Measurements from ENCODE around the gene GPRIN1.
"Not testable (repeated sequence)": the region's sequence is repeated elsewhere in the genome, so short reads cannot be mapped to it uniquely, and the experiment has no call there.

GPRIN1 gene

GRCh38 chr5:176594554-176594953 lies 15.4 kb downstream of the GPRIN1 start:
- ChIA-PET CTCF (no interaction called here), POLR2A (interaction anchor here (0.7 kb wide), 1 partner anchor 53 kb away, joined by 3 read pairs; the partner anchor contains the start of gene TSPAN17)
- DNase-seq (ENCODE audit: extremely low spot score) = no peak
- TF ChIP-seq FOXA1 (IDR thresholded peaks at IDR 0.05) = no peak
- no peak for TF ChIP-seq CTBP1 (IDR thresholded peaks at IDR 0.05; ENCODE audit: borderline replicate concordance)
- no peak for TF ChIP-seq L3MBTL2 (conservative IDR thresholded peaks at IDR 0.05)
- TF ChIP-seq NFRKB (IDR thresholded peaks at IDR 0.05) = no peak
- no peak for TF ChIP-seq FOXK2 (IDR thresholded peaks at IDR 0.05)
- TF ChIP-seq BHLHE40 (IDR thresholded peaks at IDR 0.05; ENCODE audit: borderline replicate concordance) = no peak
- TF ChIP-seq, protein P1, sequence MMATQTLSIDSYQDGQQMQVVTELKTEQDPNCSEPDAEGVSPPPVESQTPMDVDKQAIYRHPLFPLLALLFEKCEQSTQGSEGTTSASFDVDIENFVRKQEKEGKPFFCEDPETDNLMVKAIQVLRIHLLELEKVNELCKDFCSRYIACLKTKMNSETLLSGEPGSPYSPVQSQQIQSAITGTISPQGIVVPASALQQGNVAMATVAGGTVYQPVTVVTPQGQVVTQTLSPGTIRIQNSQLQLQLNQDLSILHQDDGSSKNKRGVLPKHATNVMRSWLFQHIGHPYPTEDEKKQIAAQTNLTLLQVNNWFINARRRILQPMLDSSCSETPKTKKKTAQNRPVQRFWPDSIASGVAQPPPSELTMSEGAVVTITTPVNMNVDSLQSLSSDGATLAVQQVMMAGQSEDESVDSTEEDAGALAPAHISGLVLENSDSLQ (IDR thresholded peaks at IDR 0.05) = no peak
- no peak for TF ChIP-seq SP1 (IDR thresholded peaks at IDR 0.05)
- TF ChIP-seq ZNF384 (IDR thresholded peaks at IDR 0.05) = no peak
- no peak for TF ChIP-seq HDGF (IDR thresholded peaks at IDR 0.05; ENCODE audit: borderline replicate concordance)
- TF ChIP-seq FOXM1 (IDR thresholded peaks at IDR 0.05; ENCODE audit: borderline replicate concordance) = no peak
- TF ChIP-seq LEF1 (IDR thresholded peaks at IDR 0.05; ENCODE audit: borderline replicate concordance) = no peak
- no peak for TF ChIP-seq ELF4 (IDR thresholded peaks at IDR 0.05)

- TF ChIP-seq, protein P1 (IDR thresholded peaks at IDR 0.05) = no peak
- TF ChIP-seq BHLHE40 (IDR thresholded peaks at IDR 0.05; ENCODE audit: borderline replicate concordance) (no peak), NFRKB (IDR thresholded peaks at IDR 0.05) (no peak), L3MBTL2 (conservative IDR thresholded peaks at IDR 0.05) (no peak), SUZ12 (IDR thresholded peaks at IDR 0.05) (no peak), ELF4 (IDR thresholded peaks at IDR 0.05) (no peak), FOXK2 (IDR thresholded peaks at IDR 0.05) (no peak), ARNT (IDR thresholded peaks at IDR 0.05) (no peak), FOXM1 (IDR thresholded peaks at IDR 0.05; ENCODE audit: borderline replicate concordance) (no peak), TARDBP (IDR thresholded peaks at IDR 0.05) (no peak), ZNF384 (IDR thresholded peaks at IDR 0.05) (no peak), FOXA1 (IDR thresholded peaks at IDR 0.05) (no peak), SP1 (IDR thresholded peaks at IDR 0.05) (no peak), CTBP1 (IDR thresholded peaks at IDR 0.05; ENCODE audit: borderline replicate concordance) (no peak), HDGF (IDR thresholded peaks at IDR 0.05; ENCODE audit: borderline replicate concordance) (no peak), LEF1 (IDR thresholded peaks at IDR 0.05; ENCODE audit: borderline replicate concordance) (no peak)
- CTCF ChIA-PET = no interaction called here
- no peak for DNase-seq (ENCODE audit: extremely low spot score)
- POLR2A ChIA-PET = no interaction called here
Observed at GRCh38 chr5:176593273-176593869, 16.6 kb downstream of the GPRIN1 start.

- CTCF ChIA-PET = no interaction called here
- POLR2A ChIA-PET = no interaction called here
- DNase-seq (ENCODE audit: extremely low spot score) = no peak
- TF ChIP-seq BHLHE40 (IDR thresholded peaks at IDR 0.05; ENCODE audit: borderline replicate concordance) (no peak), ELF4 (IDR thresholded peaks at IDR 0.05) (no peak), ARNT (IDR thresholded peaks at IDR 0.05) (no peak), SUZ12 (IDR thresholded peaks at IDR 0.05) (no peak), L3MBTL2 (conservative IDR thresholded peaks at IDR 0.05) (no peak), FOXK2 (IDR thresholded peaks at IDR 0.05) (no peak), SP1 (IDR thresholded peaks at IDR 0.05) (no peak), ZNF384 (IDR thresholded peaks at IDR 0.05) (no peak), LEF1 (IDR thresholded peaks at IDR 0.05; ENCODE audit: borderline replicate concordance) (no peak), HDGF (IDR thresholded peaks at IDR 0.05; ENCODE audit: borderline replicate concordance) (no peak), FOXA1 (IDR thresholded peaks at IDR 0.05) (no peak), CTBP1 (IDR thresholded peaks at IDR 0.05; ENCODE audit: borderline replicate concordance) (no peak), NFRKB (IDR thresholded peaks at IDR 0.05) (no peak), TARDBP (IDR thresholded peaks at IDR 0.05) (no peak)
Observed at GRCh38 chr5:176592573-176592972, 17.4 kb downstream of the GPRIN1 start.

DNA sequence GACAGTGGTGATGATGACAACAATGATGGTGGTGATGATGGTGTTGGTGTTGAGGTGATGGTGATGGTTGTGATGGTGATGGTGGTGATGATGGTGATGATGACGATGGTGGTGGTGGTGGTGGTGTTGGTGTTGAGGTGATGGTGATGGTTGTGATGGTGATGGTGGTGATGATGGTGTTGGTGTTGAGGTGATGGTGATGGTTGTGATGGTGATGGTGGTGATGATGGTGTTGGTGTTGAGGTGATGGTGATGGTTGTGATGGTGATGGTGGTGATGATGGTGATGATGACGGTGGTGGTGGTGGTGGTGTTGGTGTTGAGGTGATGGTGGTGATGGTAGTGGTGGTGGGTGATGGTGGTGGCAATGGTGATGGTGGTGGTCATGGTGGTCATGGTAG lies 18.3 kb downstream of the GPRIN1 start:
- CTCF ChIA-PET; DNase-seq (ENCODE audit: extremely low spot score); POLR2A ChIA-PET: not testable (repeated sequence)

DNA sequence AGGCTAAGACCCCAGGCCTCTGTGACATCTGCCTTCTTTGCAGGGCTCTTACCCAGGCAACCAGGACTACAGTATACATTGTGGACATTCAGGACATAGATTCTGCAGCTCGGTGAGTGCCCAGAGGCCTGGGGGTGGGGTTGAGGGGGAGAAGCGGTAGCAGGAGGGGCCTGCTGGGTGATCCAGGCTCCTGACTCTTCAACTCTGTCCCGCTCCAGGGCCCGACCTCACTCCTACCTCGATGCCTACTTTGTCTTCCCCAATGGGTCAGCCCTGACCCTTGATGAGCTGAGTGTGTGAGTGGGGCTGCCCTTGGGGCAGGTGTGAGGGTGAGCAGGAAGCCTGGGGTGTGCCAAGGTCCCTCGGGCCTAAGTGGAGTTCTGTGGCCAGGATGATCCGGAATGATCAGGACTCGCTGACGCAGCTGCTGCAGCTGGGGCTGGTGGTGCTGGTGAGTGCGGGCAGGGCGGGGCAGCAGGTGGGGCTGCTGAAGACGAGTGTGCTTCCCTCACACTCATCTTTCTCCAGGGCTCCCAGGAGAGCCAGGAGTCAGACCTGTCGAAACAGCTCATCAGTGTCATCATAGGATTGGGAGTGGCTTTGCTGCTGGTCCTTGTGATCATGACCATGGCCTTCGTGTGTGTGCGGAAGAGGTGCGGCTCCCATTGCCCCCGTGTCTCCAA lies 19.8 kb downstream of the GPRIN1 start:
- POLR2A ChIA-PET = no interaction called here
- DNase-seq (ENCODE audit: extremely low spot score) = no peak
- TF ChIP-seq FOXK2 (IDR thresholded peaks at IDR 0.05) = no peak
- no peak for TF ChIP-seq HDGF (IDR thresholded peaks at IDR 0.05; ENCODE audit: borderline replicate concordance)
- no peak for TF ChIP-seq NFRKB (IDR thresholded peaks at IDR 0.05)
- no peak for TF ChIP-seq SUZ12 (IDR thresholded peaks at IDR 0.05)
- no peak for TF ChIP-seq ZNF384 (IDR thresholded peaks at IDR 0.05)
- TF ChIP-seq TARDBP (IDR thresholded peaks at IDR 0.05) = no peak
- TF ChIP-seq FOXM1 (IDR thresholded peaks at IDR 0.05; ENCODE audit: borderline replicate concordance) = no peak
- no peak for TF ChIP-seq L3MBTL2 (conservative IDR thresholded peaks at IDR 0.05)
- TF ChIP-seq FOXA1 (IDR thresholded peaks at IDR 0.05) = no peak
- CTCF ChIA-PET = no interaction called here

DNA sequence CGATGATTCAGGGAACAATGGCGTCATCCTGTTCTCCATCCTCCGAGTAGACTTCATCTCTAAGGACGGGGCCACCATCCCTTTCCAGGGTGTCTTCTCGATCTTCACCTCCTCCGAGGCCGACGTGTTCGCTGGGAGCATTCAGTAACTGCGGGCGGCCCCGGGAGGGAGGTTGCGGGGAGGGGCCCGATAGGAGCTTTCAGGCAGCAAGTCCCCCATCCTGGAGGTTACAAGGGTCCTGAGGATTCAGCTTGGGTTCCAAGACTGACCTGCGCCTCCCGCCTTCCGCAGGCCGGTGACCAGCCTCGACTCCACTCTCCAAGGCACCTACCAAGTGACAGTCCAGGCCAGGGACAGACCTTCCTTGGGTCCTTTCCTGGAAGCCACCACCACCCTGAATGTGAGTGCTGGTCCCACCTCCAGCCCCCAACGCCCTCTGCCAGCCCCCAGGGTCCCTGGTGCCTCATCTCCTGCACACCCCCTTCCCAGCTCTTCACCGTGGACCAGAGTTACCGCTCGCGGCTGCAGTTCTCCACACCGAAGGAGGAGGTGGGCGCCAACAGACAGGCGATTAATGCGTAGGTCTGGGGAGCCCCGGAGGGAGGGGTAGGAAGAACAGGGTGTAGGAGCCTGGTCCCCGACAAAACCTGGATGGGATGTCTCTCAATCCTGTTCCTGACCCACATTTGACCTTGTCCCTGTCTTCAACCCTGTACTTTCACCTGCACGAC lies 20.8 kb downstream of the GPRIN1 start:
- ChIA-PET POLR2A (no interaction called here), CTCF (no interaction called here)
- TF ChIP-seq FOXA1 (IDR thresholded peaks at IDR 0.05) = no peak
- TF ChIP-seq, protein P1 (IDR thresholded peaks at IDR 0.05) = no peak
- no peak for TF ChIP-seq ELF4 (IDR thresholded peaks at IDR 0.05)
- no peak for TF ChIP-seq LEF1 (IDR thresholded peaks at IDR 0.05; ENCODE audit: borderline replicate concordance)
- TF ChIP-seq BHLHE40 (IDR thresholded peaks at IDR 0.05; ENCODE audit: borderline replicate concordance) = no peak
- TF ChIP-seq ARNT (IDR thresholded peaks at IDR 0.05) = no peak
- TF ChIP-seq FOXM1 (IDR thresholded peaks at IDR 0.05; ENCODE audit: borderline replicate concordance) = no peak
- TF ChIP-seq SUZ12 (IDR thresholded peaks at IDR 0.05) = no peak
- TF ChIP-seq CTBP1 (IDR thresholded peaks at IDR 0.05; ENCODE audit: borderline replicate concordance) = no peak
- TF ChIP-seq FOXK2 (IDR thresholded peaks at IDR 0.05) = no peak
- TF ChIP-seq HDGF (IDR thresholded peaks at IDR 0.05; ENCODE audit: borderline replicate concordance) = no peak
- DNase-seq (ENCODE audit: extremely low spot score) = no peak

Measured in HEK293T (cell line).